Duodenal mucosa (tissue), 2 donors: Measurements from ENCODE around the gene CD55.

ENCODE experiments used
- H3K27ac ChIP-seq: one replicate; pipeline ENCODE4 v1.7.0; 2013; ENCODE audit warnings: low read depth, low read length
- H3K27me3 ChIP-seq, 2 donors: one replicate each; pipeline ENCODE4 v1.7.0; 2013; ENCODE audit warnings: low read length in 2 of 2, control low read depth in 1 of 2; ENCODE audit not compliant: insufficient read depth in 2 of 2, control insufficient read depth in 1 of 2
- H3K36me3 ChIP-seq, 2 donors: one replicate each; pipeline ENCODE4 v1.7.0; 2013; ENCODE audit warnings: low read length in 2 of 2, control low read depth in 1 of 2; ENCODE audit not compliant: insufficient read depth in 2 of 2, control insufficient read depth in 1 of 2
- H3K4me1 ChIP-seq, 2 donors: one replicate each; pipeline ENCODE4 v1.7.0; 2013; ENCODE audit warnings: low read length in 2 of 2, control low read depth in 1 of 2; ENCODE audit not compliant: insufficient read depth in 2 of 2, control insufficient read depth in 1 of 2
- H3K4me3 ChIP-seq, 2 donors: one replicate each; pipeline ENCODE4 v1.7.0; 2013; ENCODE audit warnings: low read length in 2 of 2, low read depth in 1 of 2
- H3K9ac ChIP-seq, 2 donors: one replicate each; pipeline ENCODE4 v1.7.0; 2013; ENCODE audit warnings: low read length in 2 of 2, low read depth in 1 of 2
- H3K9me3 ChIP-seq, 2 donors: one replicate each; pipeline ENCODE4 v1.7.0; 2013; ENCODE audit warnings: low read length in 2 of 2, control low read depth in 1 of 2; ENCODE audit not compliant: control insufficient read depth in 1 of 2

Gene CD55

DNA sequence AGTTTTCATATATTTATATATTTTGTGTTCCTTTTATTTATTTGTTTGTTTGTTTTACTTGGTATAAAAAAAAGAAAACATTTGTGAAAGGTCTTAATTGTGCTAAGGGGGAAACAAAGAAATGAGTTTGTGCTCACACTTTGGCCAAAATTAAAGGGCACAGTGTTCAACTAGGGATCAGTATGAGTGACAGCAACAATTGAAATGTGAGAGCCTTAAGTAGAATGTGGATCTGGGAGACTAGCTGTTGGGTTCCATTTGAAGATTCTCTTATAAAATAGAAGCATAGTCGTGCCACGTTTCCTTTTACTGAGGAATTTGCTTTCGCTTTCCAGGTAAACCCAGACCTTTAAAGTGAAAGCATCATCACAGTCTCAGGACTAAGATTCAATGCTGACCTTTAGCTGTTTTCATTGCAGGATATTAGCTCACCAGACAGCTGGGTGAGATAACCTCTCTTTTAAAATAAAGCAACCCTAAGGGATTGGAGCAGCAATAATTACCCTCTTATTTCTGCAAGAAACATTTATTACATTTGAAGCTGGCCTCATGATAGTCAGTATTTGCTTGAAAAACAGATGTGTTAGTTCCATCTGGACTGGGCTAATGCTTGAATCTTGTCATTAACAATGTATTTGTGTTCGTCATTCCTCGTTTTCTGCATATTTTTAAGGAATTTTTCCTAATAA, 37.1 kb upstream of the CD55 start:
- no peaks in the 10 kb centered on the region for H3K36me3 ChIP-seq
- peak overlapping the region in 1 of 2 donors; percentile 12 for H3K9ac ChIP-seq
- H3K9me3 ChIP-seq: no peaks in the 10 kb centered on the region
- peaks cover 31 to 50% of the 10 kb centered on the region in 2 donors for H3K4me1 ChIP-seq
- H3K27me3 ChIP-seq: no peaks in the 10 kb centered on the region
- peak overlapping the region; percentile 34 for H3K27ac ChIP-seq
- H3K4me3 ChIP-seq: no peak overlapping the region

DNA sequence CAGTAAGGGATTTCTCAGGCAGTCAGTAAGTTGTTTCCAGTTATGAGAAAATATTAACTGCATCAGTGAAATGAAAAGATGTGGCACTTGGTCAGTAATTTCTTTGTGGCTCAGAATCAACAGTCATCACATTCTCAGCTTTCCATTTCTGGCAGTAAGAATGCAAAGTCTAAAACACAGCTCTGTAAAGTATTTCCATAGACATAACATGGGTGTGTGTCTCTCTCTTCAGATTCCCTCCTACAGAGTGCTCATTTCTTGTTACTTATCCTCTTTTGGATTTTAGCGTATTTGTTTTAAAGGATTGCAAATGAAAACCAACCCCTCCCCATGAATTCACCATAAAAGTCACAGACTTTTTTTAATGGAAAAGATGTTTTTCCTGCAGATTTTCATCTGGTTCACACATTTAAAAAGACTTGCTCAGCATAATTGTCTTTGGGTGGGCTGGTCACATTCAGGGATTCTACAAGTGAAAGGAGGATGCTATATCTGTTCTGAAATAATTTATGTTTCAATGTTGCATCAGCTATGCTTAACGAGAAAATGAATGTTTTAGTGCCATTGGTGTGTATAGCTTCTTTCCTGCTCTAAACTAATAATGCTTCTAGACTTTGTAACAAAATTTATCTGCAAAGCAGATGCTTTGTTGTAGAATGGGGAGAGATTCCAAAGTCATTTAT, 34.6 kb upstream of the CD55 start:
- peaks cover 6% of the 10 kb centered on the region in 2 donors for H3K9me3 ChIP-seq
- no peaks in the 10 kb centered on the region for H3K27me3 ChIP-seq
- peaks cover 28 to 36% of the 10 kb centered on the region in 2 donors for H3K4me1 ChIP-seq
- no peaks in the 10 kb centered on the region for H3K36me3 ChIP-seq
- no peak overlapping the region for H3K27ac ChIP-seq
- no peak overlapping the region for H3K9ac ChIP-seq
- H3K4me3 ChIP-seq: no peak overlapping the region

GRCh38 chr1:207288315-207288714, 33.2 kb upstream of the CD55 start:
- H3K9ac ChIP-seq: no peak overlapping the region
- peaks cover 14 to 23% of the 10 kb centered on the region in 2 donors for H3K4me1 ChIP-seq
- H3K27me3 ChIP-seq: no peaks in the 10 kb centered on the region
- H3K4me3 ChIP-seq: no peak overlapping the region
- no peak overlapping the region for H3K27ac ChIP-seq
- peaks cover 7% of the 10 kb centered on the region in 2 donors for H3K9me3 ChIP-seq
- H3K36me3 ChIP-seq: no peaks in the 10 kb centered on the region

GRCh38 chr1:207289756-207290155, 31.7 kb upstream of the CD55 start:
- H3K9ac ChIP-seq: no peak overlapping the region
- peaks cover 7% of the 10 kb centered on the region in 2 donors for H3K9me3 ChIP-seq
- H3K4me3 ChIP-seq: no peak overlapping the region
- no peaks in the 10 kb centered on the region for H3K36me3 ChIP-seq
- no peak overlapping the region for H3K27ac ChIP-seq
- peaks cover 4 to 8% of the 10 kb centered on the region in 2 donors for H3K4me1 ChIP-seq
- no peaks in the 10 kb centered on the region for H3K27me3 ChIP-seq

GRCh38 chr1:207291723-207292122, 29.8 kb upstream of the CD55 start:
- H3K36me3 ChIP-seq: no peaks in the 10 kb centered on the region
- no peak overlapping the region for H3K4me3 ChIP-seq
- H3K9ac ChIP-seq: no peak overlapping the region
- no peaks in the 10 kb centered on the region for H3K4me1 ChIP-seq
- H3K27ac ChIP-seq: no peak overlapping the region
- peaks cover 7% of the 10 kb centered on the region in 2 donors for H3K9me3 ChIP-seq
- H3K27me3 ChIP-seq: no peaks in the 10 kb centered on the region

GRCh38 chr1:207298186-207298585, 23.3 kb upstream of the CD55 start:
- Histone ChIP-seq H3K9ac (no peak overlapping the region), H3K36me3 (no peaks in the 10 kb centered on the region), H3K9me3 (no peaks in the 10 kb centered on the region), H3K27ac (no peak overlapping the region), H3K27me3 (no peaks in the 10 kb centered on the region), H3K4me3 (no peak overlapping the region), H3K4me1 (peaks cover 0 to 19% of the 10 kb centered on the region in 2 donors)

- Histone ChIP-seq H3K4me3 (no peak overlapping the region), H3K27ac (no peak overlapping the region)
Measured at GRCh38 chr1:207298636-207299398, 22.7 kb upstream of the CD55 start.

DNA sequence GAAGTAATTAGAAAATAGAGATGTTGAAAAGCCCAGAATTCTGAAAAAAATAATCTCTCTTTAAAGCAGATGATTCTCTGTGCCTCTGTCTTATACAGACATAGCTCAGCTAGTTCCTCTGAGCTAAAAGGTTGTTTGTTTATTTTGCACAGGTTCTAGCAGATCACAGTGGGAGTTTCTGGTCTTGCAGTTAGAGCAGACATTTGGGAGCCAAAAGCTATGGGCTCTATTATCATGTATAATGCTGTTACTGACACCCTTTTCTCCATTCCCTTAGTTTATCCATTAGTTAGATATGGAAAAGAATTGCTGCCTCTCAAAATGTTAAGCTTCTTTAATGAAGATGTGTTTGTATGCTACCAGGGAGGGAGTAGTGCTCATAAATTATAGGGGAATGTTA, 20.5 kb upstream of the CD55 start:
- Histone ChIP-seq H3K9ac (no peak overlapping the region), H3K4me3 (no peak overlapping the region), H3K27me3 (no peaks in the 10 kb centered on the region), H3K36me3 (no peaks in the 10 kb centered on the region), H3K9me3 (no peaks in the 10 kb centered on the region), H3K27ac (no peak overlapping the region), H3K4me1 (peaks cover 7 to 27% of the 10 kb centered on the region in 2 donors)

More at GRCh38 chr1:207298636-207299398, 22.7 kb upstream of the CD55 start:
- H3K9me3 ChIP-seq: no peaks in the 10 kb centered on the region
- H3K36me3 ChIP-seq: no peaks in the 10 kb centered on the region
- no peak overlapping the region for H3K9ac ChIP-seq
- H3K4me1 ChIP-seq: peaks cover 0 to 19% of the 10 kb centered on the region in 2 donors
- no peaks in the 10 kb centered on the region for H3K27me3 ChIP-seq

DNA sequence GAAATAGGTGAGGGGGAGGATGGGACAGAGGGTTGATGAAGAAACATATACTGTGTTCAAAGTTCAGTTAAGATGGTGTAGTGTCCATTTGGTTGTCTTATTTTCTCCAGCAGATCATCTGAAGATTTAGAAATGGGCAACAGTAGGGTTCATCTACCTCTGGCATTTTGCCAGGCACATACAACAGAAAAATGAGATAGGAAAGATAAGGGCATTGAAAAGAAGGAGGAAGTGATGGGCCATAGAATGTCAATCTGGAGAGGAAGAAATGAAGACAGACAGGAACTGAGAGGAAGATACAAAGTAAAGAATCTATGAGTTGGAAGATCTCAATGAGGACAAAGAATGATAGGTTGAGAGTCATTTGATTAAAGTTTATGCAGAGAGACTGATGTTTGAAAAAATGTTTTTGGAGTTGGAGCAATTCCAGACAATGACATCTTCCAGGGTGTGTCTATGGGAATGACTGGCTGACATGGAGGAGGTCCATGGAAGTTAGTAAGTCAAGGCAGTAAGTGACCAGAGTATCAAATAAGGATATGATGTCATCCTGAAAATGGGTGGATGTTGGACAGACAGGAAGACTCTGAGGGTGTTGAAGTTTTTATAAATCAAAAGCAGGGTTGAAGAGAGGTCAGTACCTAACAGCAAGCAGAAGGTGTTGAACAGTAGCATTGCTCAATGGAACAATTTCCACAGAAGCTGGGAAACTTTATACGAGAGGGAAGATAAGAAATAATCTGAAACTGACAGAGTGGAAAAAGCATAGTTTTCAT, 18.7 kb upstream of the CD55 start:
- no peak overlapping the region for H3K27ac ChIP-seq
- H3K4me3 ChIP-seq: no peak overlapping the region
- no peak overlapping the region for H3K9ac ChIP-seq
- H3K27me3 ChIP-seq: no peaks in the 10 kb centered on the region
- H3K4me1 ChIP-seq: peaks cover 7 to 24% of the 10 kb centered on the region in 2 donors
- no peaks in the 10 kb centered on the region for H3K9me3 ChIP-seq
- no peaks in the 10 kb centered on the region for H3K36me3 ChIP-seq
